GM19238 (cell line): ENCODE data around the gene CREBZF.
"Not testable (repeated sequence)": the region's sequence is repeated elsewhere in the genome, so short reads cannot be mapped to it uniquely, and the experiment has no call there.

Source experiments
- DNase-seq: peaks from one replicate; pipeline ENCODE4 v3.0.0; 2011; ENCODE audit warnings: low spot score; ENCODE audit not compliant: insufficient read length

Gene CREBZF

GRCh38 chr11:85670949-85671663 is 6.2 kb upstream of the CREBZF start:
- not testable (repeated sequence) for DNase-seq

- DNase-seq: no peak
These were observed 3.2 kb upstream of the CREBZF start for GRCh38 chr11:85668157-85668556.

DNA sequence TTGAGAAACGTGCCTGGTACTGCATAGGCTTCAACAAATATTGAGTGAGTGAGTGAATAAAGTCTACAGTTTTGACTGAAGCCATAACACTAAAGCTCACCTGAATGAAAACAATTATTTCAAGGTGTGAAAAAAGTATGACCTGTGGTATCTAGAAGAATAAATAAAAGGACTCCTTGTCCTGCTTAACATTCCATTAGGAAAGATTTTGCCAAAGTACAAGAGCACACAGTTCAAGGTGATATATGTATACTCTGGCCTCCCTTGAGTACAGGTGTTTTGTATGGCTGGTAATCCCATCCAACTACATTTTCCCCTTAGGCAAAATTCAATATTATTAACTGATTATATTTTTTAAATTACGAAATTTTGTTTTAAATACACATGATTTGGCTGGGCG is 1.8 kb upstream of the CREBZF start:
- DNase-seq: no peak

DNA sequence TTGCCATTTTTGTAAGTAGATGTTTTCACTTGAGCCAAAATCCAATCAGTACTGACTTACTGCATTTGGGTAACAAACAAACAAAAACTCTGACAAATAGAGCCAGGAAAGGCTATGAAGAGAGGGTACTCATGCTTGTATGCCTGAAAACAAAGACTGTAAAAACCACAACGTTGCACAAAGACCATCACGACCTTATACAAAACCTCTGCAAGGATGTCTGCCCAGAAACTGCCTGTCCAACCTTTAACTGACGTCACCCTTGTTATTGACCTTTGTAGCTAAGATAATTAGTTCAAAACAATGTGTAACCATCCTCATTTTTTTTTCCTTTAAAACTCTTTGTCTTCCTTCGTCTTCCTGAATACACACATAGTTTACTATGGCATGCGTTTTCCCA is 804 bp upstream of the CREBZF start:
- no peak for DNase-seq

GRCh38 chr11:85663753-85664614 is 945 bp downstream of the CREBZF start:
- DNase-seq: peak; percentile 56

- no peak for DNase-seq
These were observed 1.7 kb downstream of the CREBZF start for GRCh38 chr11:85663080-85663752.

DNA sequence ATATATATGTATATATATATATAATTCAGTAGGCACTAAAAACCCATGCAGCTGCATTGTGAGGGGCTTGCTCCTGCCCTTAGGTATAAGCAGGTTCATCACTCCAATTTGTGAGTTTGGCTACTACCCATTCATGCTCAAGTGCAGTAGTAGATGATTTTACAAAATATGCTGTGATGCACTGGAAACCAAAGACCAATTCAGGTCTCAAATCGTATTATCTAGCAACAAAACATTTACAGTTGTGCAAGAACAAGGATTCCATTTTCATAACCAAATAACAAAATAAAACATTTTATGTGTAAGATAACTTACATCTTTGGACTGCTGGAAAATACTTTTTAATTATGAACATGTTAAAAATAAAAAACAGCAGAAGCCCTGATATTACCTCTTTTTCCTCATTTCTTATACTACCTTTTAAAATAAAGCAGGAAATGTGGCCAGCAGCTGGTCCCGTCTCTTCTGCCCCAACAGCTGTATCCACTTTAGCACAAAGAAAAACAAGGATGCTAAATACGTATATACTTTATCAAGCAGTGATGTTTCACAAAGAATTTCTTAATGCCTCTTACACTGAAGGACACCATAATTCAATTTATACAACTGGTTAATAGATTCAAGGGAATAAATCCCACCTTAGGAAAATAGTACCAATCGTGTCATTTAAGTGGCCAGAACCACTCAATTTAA is 2.8 kb downstream of the CREBZF start:
- no peak for DNase-seq

DNA sequence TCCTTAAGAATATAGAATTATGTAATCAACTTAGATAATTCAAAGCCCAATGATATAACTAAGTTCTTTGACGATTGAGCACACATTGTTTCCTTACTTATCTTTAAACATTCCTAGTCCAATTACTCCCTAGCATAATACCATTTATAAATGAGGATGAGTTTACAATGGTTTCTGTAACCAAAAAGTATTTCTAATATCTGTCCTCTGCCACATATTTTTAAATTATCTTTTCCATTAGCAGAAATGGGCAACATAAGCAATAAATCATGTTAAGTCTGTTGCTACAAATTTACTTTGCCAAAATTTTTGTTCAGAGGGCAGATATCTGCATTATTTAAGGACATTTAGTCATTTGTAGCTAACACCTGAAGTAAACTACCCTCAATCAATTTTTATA is 6.7 kb downstream of the CREBZF start:
- DNase-seq: no peak

- no peak for DNase-seq
These were observed 8.2 kb downstream of the CREBZF start for GRCh38 chr11:85656777-85657176.

- not testable (repeated sequence) for DNase-seq
These were observed 10.6 kb downstream of the CREBZF start for GRCh38 chr11:85654343-85654742.

- DNase-seq: no peak
These were observed 12.0 kb downstream of the CREBZF start for GRCh38 chr11:85652786-85653447.

GRCh38 chr11:85651118-85651517 is 13.8 kb downstream of the CREBZF start:
- no peak for DNase-seq

DNA sequence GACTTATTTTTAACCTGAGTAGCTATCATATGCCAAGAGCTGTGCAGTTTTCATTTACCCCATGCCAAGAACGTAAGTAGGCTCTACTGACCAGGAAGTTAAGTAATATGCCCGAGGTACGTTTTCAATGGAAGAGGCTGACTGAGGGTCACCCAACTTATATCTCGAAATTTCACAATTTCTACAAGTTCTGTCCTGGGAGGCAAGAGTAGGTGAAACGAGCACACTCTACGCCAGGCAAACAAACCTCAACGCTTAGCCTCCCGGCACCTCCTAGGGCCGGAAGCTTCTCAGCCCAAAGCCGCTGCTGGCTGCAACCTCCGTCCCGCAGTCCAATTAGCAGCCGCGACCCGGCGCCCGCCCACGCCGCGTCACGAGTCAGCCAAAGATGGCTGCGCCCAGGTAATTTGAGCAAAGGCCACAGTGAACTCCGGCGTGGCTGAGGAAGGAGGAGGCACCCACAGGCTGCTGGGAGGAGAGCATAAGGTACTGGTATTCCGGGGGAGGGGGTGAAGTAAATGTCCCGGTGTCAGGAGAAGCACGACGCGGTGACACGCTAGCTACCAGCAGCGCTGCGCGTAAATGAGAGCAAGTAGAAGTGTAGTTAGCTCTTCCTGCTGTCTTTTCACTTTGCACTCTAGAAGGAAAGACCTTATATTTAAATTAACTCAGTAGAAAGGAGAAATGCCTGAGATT is 17.2 kb downstream of the CREBZF start, which contains the start of gene TMEM126A:
Gene TMEM126A, plus strand, starts transcription at position 364 of the 696 bp plus-strand sequence. CDS start 2,289 bp downstream, outside the sequence.
- peak; percentile 68 for DNase-seq

DNA sequence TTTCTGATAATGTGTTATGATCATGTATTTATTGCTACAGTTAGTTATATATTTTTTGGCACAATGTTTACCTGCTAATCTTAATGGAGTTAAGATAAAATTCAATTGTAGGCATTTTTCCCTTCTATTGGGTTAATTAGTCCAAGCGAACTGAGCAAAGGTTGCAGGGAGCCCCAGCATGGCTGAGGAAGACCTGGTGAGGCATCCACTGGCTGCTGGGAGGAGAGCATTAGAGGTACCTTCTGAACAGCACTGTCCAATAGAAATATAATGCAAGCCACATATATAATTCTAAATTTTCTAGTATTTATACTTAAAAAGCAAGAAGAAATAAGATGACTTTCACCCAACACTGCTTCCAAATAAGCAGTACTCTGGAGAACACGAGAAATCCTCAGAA is 17.9 kb downstream of the CREBZF start:
- no peak for DNase-seq

DNA sequence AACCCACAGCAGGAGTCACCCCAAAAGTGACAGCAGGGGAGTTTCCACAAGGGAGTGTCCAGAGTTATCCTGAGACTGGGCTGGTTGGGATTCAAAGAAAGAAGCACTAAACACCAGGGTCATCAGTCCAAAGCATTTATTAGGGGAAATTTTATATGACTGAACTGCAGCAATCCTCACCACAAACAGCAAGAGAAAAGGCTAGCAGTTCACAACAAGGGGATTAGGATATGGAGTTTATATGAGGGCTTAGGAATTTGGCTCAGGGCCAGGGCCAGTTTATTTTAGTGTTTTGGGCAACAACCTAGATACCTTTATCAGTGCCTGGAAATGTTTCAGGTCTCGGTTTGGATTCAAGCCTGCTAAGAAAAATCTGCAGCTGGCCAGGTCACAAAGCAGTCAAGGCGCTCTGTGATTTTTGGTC is 21.7 kb downstream of the CREBZF start:
- no peak for DNase-seq

- DNase-seq: no peak
These were observed 30.2 kb downstream of the CREBZF start for GRCh38 chr11:85634747-85635146.

DNA sequence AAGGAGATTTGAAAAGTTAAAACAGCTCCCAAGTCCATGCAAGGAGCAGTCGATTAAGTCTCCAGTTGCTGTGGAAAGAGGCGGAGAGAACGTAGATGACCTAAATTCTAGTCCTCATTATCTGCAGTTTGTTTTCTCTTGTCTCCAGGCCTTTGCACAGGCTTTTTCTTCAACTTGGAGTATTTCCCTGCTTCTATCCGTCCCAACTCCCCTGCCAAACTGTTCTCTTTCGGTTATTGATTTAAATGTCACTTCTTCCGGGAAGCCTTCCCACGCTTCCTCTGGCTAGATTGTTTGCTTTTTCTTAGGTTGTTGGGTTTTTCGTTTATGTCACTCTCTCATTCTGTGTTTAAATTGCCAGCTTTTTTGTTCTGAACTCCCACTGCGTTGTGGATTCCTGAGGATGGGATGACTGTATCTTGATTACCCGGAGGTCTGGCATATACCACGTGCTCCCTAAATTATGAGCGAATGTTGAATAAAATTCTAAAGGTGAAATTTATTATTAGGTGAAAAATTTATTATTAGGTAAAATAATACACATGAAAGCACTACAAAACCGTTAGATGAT is 36.1 kb downstream of the CREBZF start:
- no peak for DNase-seq

GRCh38 chr11:85627998-85628770 is 36.7 kb downstream of the CREBZF start, which contains the start of gene TMEM126B:
TMEM126B (plus strand) TSS chr11:85628593; CDS start chr11:85628608, 15 bp downstream.
- peak; percentile 55 for DNase-seq
